K562 (cell line): Measurements from ENCODE around the gene DLL4. TPM values are rescaled to one million over a fixed set of nuclear protein-coding genes. Genes with fewer than 3 reads are reported as not detected.

Source experiments
- ATF7 ChIP-seq: fragments of 450-650 bp; IDR thresholded peaks from 2 replicates; pipeline ENCODE4 v1.7.1; 2014; ENCODE audit warnings: mild to moderate bottlenecking, moderate library complexity
- CXXC5 ChIP-seq: fragments of 250-450 bp; sonication (Bioruptor Pico); IDR thresholded peaks from 2 replicates; pipeline ENCODE4 v1.8.0; 2022; ENCODE audit warnings: inconsistent platforms, mild to moderate bottlenecking, moderate library complexity
- ELF4 ChIP-seq: fragments of 450-650 bp; formaldehyde crosslinking; IDR thresholded peaks from 2 replicates; pipeline ENCODE4 v1.4.0; 2022; ENCODE audit warnings: missing genetic modification characterization
- EP300 ChIP-seq: IDR thresholded peaks from 2 replicates; pipeline ENCODE4 v1.6.1; 2012; ENCODE audit warnings: low read length, improper control_type of control experiment
- EP400 ChIP-seq: fragments of 450-650 bp; IDR thresholded peaks from 2 replicates; pipeline ENCODE4 v1.6.1; 2017; ENCODE audit warnings: antibody characterized with exemption, mild to moderate bottlenecking, moderate library complexity
- GTF2F1 ChIP-seq: IDR thresholded peaks from 2 replicates; pipeline ENCODE4 v1.6.1; 2011; ENCODE audit warnings: low read depth, low read length, improper control_type of control experiment
- HNRNPUL1 ChIP-seq: fragments of 200-400 bp; formaldehyde crosslinking; IDR thresholded peaks from 2 replicates; pipeline ENCODE4 v1.6.1; 2017; ENCODE audit warnings: low read length
- NONO ChIP-seq, 2 experiments: fragments of 200-400 bp in 1 of 2; fragments of 450-650 bp in 1 of 2; formaldehyde crosslinking in 1 of 2; IDR thresholded peaks; 2 replicates each; pipeline ENCODE4 v1.6.1; 2017; ENCODE audit warnings: low read depth in 2 of 2, mild to moderate bottlenecking in 2 of 2, moderate library complexity in 2 of 2, low read length in 1 of 2
- SMAD3 ChIP-seq: fragments of 450-650 bp; formaldehyde crosslinking; conservative IDR thresholded peaks from 2 replicates; pipeline ENCODE4 v1.4.0; 2020; ENCODE audit warnings: mild to moderate bottlenecking
- TEAD4 ChIP-seq, 2 experiments: sonication (generic) in 1 of 2; formaldehyde crosslinking in 1 of 2; IDR thresholded peaks; 2 replicates each; pipeline versions ENCODE4 v1.6.1 to v1.8.0; 2012 to 2022; ENCODE audit warnings: borderline replicate concordance in 1 of 2, inconsistent platforms in 1 of 2, low read length in 1 of 2, mild to moderate bottlenecking in 1 of 2, missing genetic modification reagents in 1 of 2
- ZNF134 ChIP-seq: fragments of 250-450 bp; sonication (Bioruptor Pico); conservative IDR thresholded peaks from 2 replicates; pipeline ENCODE4 v1.4.0; 2020
- ZNF445 ChIP-seq: fragments of 250-450 bp; sonication (Bioruptor Pico); IDR thresholded peaks from 2 replicates; pipeline ENCODE4 v1.4.0; 2020; ENCODE audit warnings: low read depth, mild to moderate bottlenecking, moderate library complexity
- ZNF785 ChIP-seq: fragments of 250-450 bp; sonication (Bioruptor Pico); IDR thresholded peaks from 2 replicates; pipeline ENCODE4 v1.4.0; 2020; ENCODE audit warnings: mild to moderate bottlenecking
- ZSCAN29 ChIP-seq: fragments of 450-650 bp; IDR thresholded peaks from 2 replicates; pipeline ENCODE4 v1.6.1; 2017
- polyA plus RNA-seq, 8 experiments: library from polyadenylated mRNA; depleted of rRNA in 4 of 8; stranded (reverse) in 5 of 8; unstranded in 3 of 8; fragments of >200 nt; fragmentation: Nextera tagmentation in 2 of 8; fragmentation: Illumina TruSeq in 1 of 8; extraction: Ambion mirVana in 2 of 8; extraction: Trizol in 1 of 8; gene quantifications; 2 replicates each; pipeline versions ENCODE4 v1.2.1 to v1.2.3, GENCODE V29; 2011 to 2014; ENCODE audit warnings: inconsistent platforms in 1 of 8, missing spikeins in 1 of 8
- total RNA-seq, 7 experiments: library from RNA; depleted of rRNA in 6 of 7; stranded (reverse); fragments of >200 nt in 6 of 7; fragmentation: Illumina TruSeq in 2 of 7; extraction: Trizol in 2 of 7; gene quantifications; 2 replicates each; pipeline versions ENCODE4 v1.2.1 to v1.2.3, GENCODE V29; 2011 to 2021; ENCODE audit warnings: low replicate concordance in 1 of 7
- TF ChIP-seq, protein P1 (sequence below), 2 experiments: IDR thresholded peaks; 2 replicates each; pipeline ENCODE4 v1.6.1; 2011; ENCODE audit warnings: borderline replicate concordance in 1 of 2, control low read depth in 1 of 2, low read depth in 1 of 2, low read length in 1 of 2, mild to moderate bottlenecking in 1 of 2, mixed read lengths in 1 of 2, moderate library complexity in 1 of 2; ENCODE audit not compliant: insufficient read depth in 1 of 2, insufficient read length in 1 of 2, poor library complexity in 1 of 2, severe bottlenecking in 1 of 2; ENCODE audit errors: extremely low read depth in 1 of 2
- TF ChIP-seq, protein P2 (sequence below): sonication (generic); formaldehyde crosslinking; IDR thresholded peaks from 2 replicates; pipeline ENCODE4 v1.8.1; 2023; ENCODE audit warnings: mild to moderate bottlenecking, missing genetic modification reagents, moderate library complexity
- TF ChIP-seq, protein P3 (sequence below): fragments of 250-450 bp; sonication (Bioruptor Pico); IDR thresholded peaks from 2 replicates; pipeline ENCODE4 v1.8.0; 2022; ENCODE audit warnings: inconsistent platforms
- TF ChIP-seq, protein P4 (sequence below): fragments of 250-450 bp; sonication (Bioruptor Pico); IDR thresholded peaks from 2 replicates; pipeline ENCODE4 v1.8.0; 2021; ENCODE audit warnings: borderline replicate concordance, mild to moderate bottlenecking, moderate library complexity; ENCODE audit not compliant: poor library complexity, severe bottlenecking
- TF ChIP-seq, protein P5 (sequence below): fragments of 250-450 bp; sonication (Bioruptor Pico); IDR thresholded peaks from 2 replicates; pipeline ENCODE4 v1.5.0; 2021; ENCODE audit warnings: mild to moderate bottlenecking, borderline replicate concordance

DLL4 gene
- total and polyA plus RNA-seq, 9 of the 15 experiments (the other 6 are each of a cell fraction or from before 2014, with no cell fraction given), result 0.04 to 1.1 (median 0.41) TPM; not detected in 1

DNA sequence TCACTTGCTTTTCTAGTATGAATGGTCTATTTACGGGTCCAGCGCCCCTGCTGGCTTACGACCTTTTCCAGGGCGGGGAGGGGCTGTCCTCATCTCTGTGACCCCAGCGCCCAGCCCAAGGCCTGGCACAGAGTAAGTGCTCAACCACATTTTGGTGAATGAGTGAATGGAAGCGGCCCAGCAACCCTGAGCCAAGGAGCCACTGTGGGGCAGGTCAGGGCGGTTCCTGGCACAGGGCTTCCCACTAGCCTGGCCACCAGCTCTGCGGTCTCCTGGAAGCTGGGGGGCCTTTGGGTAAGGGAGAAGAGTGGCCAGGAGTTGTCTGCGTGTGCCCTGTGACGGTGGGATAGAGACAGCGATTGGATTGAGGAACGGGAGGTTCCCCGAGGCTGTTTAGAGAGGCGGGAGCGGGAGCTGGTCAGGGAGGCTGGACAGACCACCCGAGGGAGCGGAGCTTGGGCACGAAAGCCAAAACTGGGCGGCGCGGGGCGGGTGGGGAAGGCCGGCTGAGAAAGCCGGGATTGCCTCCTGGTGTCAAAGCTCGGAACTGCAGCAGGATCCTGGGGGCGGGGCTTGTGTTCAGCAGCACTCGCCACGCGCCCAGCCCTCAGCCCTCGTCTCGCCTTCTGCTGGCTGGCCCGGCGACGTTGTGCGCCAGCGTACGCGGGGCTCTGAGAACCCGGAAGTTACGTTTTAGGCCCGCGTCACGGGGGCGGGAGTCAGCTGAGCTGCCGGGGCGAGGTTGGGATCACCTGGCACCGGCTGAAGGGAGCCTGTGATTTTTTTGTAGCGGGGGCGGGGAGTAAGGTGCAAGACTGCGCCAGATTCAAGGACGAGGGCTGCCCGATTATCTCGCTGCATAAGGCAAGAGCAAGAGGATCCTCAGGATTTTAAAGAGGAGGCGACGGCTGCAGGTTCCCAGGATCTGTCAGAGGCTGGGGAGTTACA is 35.1 kb upstream of the DLL4 start, which contains the start of gene VPS18 (continued):
- 0 out of 2 replicates have a peak, but pooled peaks have one; percentile 15 for TF ChIP-seq EP300
- TF ChIP-seq, protein P1, sequence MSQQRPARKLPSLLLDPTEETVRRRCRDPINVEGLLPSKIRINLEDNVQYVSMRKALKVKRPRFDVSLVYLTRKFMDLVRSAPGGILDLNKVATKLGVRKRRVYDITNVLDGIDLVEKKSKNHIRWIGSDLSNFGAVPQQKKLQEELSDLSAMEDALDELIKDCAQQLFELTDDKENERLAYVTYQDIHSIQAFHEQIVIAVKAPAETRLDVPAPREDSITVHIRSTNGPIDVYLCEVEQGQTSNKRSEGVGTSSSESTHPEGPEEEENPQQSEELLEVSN (IDR thresholded peaks at IDR 0.05; ENCODE audit: borderline replicate concordance in 1 of 2, extremely low read depth in 1 of 2, insufficient read depth in 1 of 2, insufficient read length in 1 of 2, low read depth in 1 of 2, low read length in 1 of 2, poor library complexity in 1 of 2, severe bottlenecking in 1 of 2), result peak; percentile 90 to 95
- TF ChIP-seq, protein P2, sequence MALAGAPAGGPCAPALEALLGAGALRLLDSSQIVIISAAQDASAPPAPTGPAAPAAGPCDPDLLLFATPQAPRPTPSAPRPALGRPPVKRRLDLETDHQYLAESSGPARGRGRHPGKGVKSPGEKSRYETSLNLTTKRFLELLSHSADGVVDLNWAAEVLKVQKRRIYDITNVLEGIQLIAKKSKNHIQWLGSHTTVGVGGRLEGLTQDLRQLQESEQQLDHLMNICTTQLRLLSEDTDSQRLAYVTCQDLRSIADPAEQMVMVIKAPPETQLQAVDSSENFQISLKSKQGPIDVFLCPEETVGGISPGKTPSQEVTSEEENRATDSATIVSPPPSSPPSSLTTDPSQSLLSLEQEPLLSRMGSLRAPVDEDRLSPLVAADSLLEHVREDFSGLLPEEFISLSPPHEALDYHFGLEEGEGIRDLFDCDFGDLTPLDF, result peak; percentile 18; the same call in 1 of the 2 replicates
- TF ChIP-seq, protein P3, sequence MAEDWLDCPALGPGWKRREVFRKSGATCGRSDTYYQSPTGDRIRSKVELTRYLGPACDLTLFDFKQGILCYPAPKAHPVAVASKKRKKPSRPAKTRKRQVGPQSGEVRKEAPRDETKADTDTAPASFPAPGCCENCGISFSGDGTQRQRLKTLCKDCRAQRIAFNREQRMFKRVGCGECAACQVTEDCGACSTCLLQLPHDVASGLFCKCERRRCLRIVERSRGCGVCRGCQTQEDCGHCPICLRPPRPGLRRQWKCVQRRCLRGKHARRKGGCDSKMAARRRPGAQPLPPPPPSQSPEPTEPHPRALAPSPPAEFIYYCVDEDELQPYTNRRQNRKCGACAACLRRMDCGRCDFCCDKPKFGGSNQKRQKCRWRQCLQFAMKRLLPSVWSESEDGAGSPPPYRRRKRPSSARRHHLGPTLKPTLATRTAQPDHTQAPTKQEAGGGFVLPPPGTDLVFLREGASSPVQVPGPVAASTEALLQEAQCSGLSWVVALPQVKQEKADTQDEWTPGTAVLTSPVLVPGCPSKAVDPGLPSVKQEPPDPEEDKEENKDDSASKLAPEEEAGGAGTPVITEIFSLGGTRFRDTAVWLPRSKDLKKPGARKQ (CRISPR knock-in tag), result no peak
- no peak for TF ChIP-seq ZNF445 (CRISPR knock-in tag)
- no peak for TF ChIP-seq ELF4 (CRISPR knock-in tag)
- TF ChIP-seq ZSCAN29, result no peak
- no peak for TF ChIP-seq ZNF134 (CRISPR knock-in tag)
- TF ChIP-seq, protein P4, sequence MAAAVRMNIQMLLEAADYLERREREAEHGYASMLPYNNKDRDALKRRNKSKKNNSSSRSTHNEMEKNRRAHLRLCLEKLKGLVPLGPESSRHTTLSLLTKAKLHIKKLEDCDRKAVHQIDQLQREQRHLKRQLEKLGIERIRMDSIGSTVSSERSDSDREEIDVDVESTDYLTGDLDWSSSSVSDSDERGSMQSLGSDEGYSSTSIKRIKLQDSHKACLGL (CRISPR knock-in tag), result peak; percentile 43
- 0 out of 2 replicates have a peak, but pooled peaks have one; percentile 11 for TF ChIP-seq TEAD4 (IDR thresholded peaks at IDR 0.05; ENCODE audit: low read length)
- no peak for TF ChIP-seq TEAD4 (CRISPR knock-in tag; IDR thresholded peaks at IDR 0.05; ENCODE audit: borderline replicate concordance)
- TF ChIP-seq, protein P5, sequence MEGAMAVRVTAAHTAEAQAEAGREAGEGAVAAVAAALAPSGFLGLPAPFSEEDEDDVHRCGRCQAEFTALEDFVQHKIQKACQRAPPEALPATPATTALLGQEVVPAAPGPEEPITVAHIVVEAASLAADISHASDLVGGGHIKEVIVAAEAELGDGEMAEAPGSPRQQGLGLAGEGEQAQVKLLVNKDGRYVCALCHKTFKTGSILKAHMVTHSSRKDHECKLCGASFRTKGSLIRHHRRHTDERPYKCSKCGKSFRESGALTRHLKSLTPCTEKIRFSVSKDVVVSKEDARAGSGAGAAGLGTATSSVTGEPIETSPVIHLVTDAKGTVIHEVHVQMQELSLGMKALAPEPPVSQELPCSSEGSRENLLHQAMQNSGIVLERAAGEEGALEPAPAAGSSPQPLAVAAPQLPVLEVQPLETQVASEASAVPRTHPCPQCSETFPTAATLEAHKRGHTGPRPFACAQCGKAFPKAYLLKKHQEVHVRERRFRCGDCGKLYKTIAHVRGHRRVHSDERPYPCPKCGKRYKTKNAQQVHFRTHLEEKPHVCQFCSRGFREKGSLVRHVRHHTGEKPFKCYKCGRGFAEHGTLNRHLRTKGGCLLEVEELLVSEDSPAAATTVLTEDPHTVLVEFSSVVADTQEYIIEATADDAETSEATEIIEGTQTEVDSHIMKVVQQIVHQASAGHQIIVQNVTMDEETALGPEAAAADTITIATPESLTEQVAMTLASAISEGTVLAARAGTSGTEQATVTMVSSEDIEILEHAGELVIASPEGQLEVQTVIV (CRISPR knock-in tag), result no peak
- no peak for TF ChIP-seq NONO (IDR thresholded peaks at IDR 0.05; ENCODE audit: low read depth in 2 of 2, low read length in 1 of 2)
- TF ChIP-seq EP400, result peak; percentile 82
- TF ChIP-seq ATF7, result peak; percentile 84
- TF ChIP-seq GTF2F1, result no peak
- no peak for TF ChIP-seq SMAD3 (CRISPR knock-in tag)
- no peak for TF ChIP-seq HNRNPUL1
- TF ChIP-seq CXXC5 (CRISPR knock-in tag), result peak; percentile 94
- TF ChIP-seq ZNF785 (CRISPR knock-in tag), result no peak
